GM23338 (cell line): ENCODE measurements around the gene SPCS1. TPM values are rescaled to one million over a fixed set of nuclear protein-coding genes. Genes with fewer than 3 reads are reported as not detected.

Experiments
- ATAC-seq: fragments of 200-7000 bp; cut with Tn5 transposase; 3 replicates; pipeline ENCODE4 v1.9.1; 2020
- DNase-seq: peaks from one replicate; pipeline ENCODE4 v3.0.0-alpha.2; 2015; ENCODE audit warnings: low spot score
- H2AFZ ChIP-seq: fragments of 200-600 bp; sonication (generic); 2 replicates; pipeline ENCODE4 v1.8.0; 2016; ENCODE audit warnings: antibody characterized with exemption, mild to moderate bottlenecking, moderate library complexity
- H3F3A ChIP-seq: fragments of 200-600 bp; sonication (generic); replicated peaks from 2 replicates; pipeline ENCODE4 v1.8.0; 2017; ENCODE audit warnings: antibody characterized with exemption, mixed run types, low read depth
- H3K27ac ChIP-seq: fragments of 200-600 bp; sonication (generic); 2 replicates; pipeline ENCODE4 v1.6.1; 2016; ENCODE audit warnings: low read depth
- H3K27me3 ChIP-seq: fragments of 200-600 bp; sonication (generic); 2 replicates; pipeline ENCODE4 v1.8.0; 2016; ENCODE audit warnings: mild to moderate bottlenecking, mixed run types, moderate library complexity; ENCODE audit not compliant: insufficient read depth
- H3K36me3 ChIP-seq: fragments of 200-600 bp; sonication (generic); 2 replicates; pipeline ENCODE4 v1.8.0; 2016; ENCODE audit warnings: mild to moderate bottlenecking; ENCODE audit not compliant: insufficient read depth
- H3K4me1 ChIP-seq: fragments of 200-600 bp; sonication (generic); 2 replicates; pipeline ENCODE4 v1.8.0; 2016; ENCODE audit warnings: mild to moderate bottlenecking, moderate library complexity; ENCODE audit not compliant: insufficient read depth
- H3K4me2 ChIP-seq: fragments of 200-600 bp; sonication (generic); 2 replicates; pipeline ENCODE4 v1.7.1; 2017; ENCODE audit warnings: mixed run types
- H3K4me3 ChIP-seq: fragments of 200-600 bp; sonication (generic); 2 replicates; pipeline ENCODE4 v1.6.1; 2016; ENCODE audit warnings: mixed run types
- H3K79me2 ChIP-seq: fragments of 200-600 bp; sonication (generic); replicated peaks from 2 replicates; pipeline ENCODE4 v1.8.0; 2017; ENCODE audit warnings: mild to moderate bottlenecking; ENCODE audit not compliant: insufficient read depth
- H3K9me2 ChIP-seq: fragments of 200-600 bp; sonication (generic); 2 replicates; pipeline ENCODE4 v1.8.0; 2017; ENCODE audit not compliant: insufficient read depth
- H4K20me1 ChIP-seq: fragments of 200-600 bp; sonication (generic); replicated peaks from 2 replicates; pipeline ENCODE4 v1.8.0; 2017; ENCODE audit warnings: mild to moderate bottlenecking; ENCODE audit not compliant: insufficient read depth
- H3K27ac Mint-ChIP-seq: 2 replicates; pipeline ENCODE4 v1.8.0; 2020; ENCODE audit warnings: inconsistent platforms, mild to moderate bottlenecking, moderate library complexity, mixed read lengths
- H3K27me3 Mint-ChIP-seq: 3 replicates; pipeline ENCODE4 v1.8.0; 2022; ENCODE audit warnings: low read depth, mild to moderate bottlenecking, moderate library complexity, mixed read lengths, inconsistent platforms; ENCODE audit not compliant: insufficient read depth, poor library complexity
- H3K36me3 Mint-ChIP-seq: 3 replicates; pipeline ENCODE4 v1.8.0; 2021; ENCODE audit warnings: low read depth, mild to moderate bottlenecking, inconsistent platforms, moderate library complexity, mixed read lengths
- H3K4me1 Mint-ChIP-seq: 3 replicates; pipeline ENCODE4 v1.8.0; 2020; ENCODE audit warnings: mild to moderate bottlenecking, inconsistent platforms, mixed read lengths
- H3K4me3 Mint-ChIP-seq: 3 replicates; pipeline ENCODE4 v1.8.0; 2021; ENCODE audit warnings: moderate library complexity, mild to moderate bottlenecking, inconsistent platforms, mixed read lengths
- H3K9me3 Mint-ChIP-seq: 3 replicates; pipeline ENCODE4 v1.8.0; 2020; ENCODE audit warnings: moderate library complexity, mild to moderate bottlenecking, inconsistent platforms, mixed read lengths
- EZH2 ChIP-seq: fragments of 200-600 bp; sonication (generic); IDR thresholded peaks from one replicate; pipeline ENCODE4 v1.8.0; 2017; ENCODE audit warnings: antibody characterized with exemption, mild to moderate bottlenecking, low read depth; ENCODE audit not compliant: unreplicated experiment
- EZH2phosphoT487 ChIP-seq: fragments of 200-600 bp; sonication (generic); IDR thresholded peaks from one replicate; pipeline ENCODE4 v1.8.1; 2018; ENCODE audit warnings: antibody characterized with exemption; ENCODE audit not compliant: unreplicated experiment
- JUNB ChIP-seq: IDR thresholded peaks from one replicate; pipeline ENCODE4 v1.6.1; 2016; ENCODE audit warnings: antibody characterized with exemption; ENCODE audit not compliant: unreplicated experiment
- ZNF114 ChIP-seq: fragments of 250-450 bp; sonication (Bioruptor Pico); IDR thresholded peaks from 2 replicates; pipeline ENCODE4 v1.5.0; 2020; ENCODE audit warnings: mild to moderate bottlenecking, moderate library complexity
- ZNF331 ChIP-seq: fragments of 250-450 bp; sonication (Bioruptor Pico); IDR thresholded peaks from 2 replicates; pipeline ENCODE4 v1.5.0; 2020; ENCODE audit warnings: low read depth, mild to moderate bottlenecking, moderate library complexity
- polyA plus RNA-seq: library from polyadenylated mRNA; unstranded; fragments of >200 nt; fragmentation: Nextera tagmentation; extraction: Ambion mirVana; gene quantifications from 2 replicates; pipeline ENCODE4 v1.2.1, GENCODE V29; 2016
- total RNA-seq: library from RNA; depleted of rRNA; stranded (reverse); fragments of >200 nt; shearing (Covaris generic); gene quantifications from 2 replicates; pipeline ENCODE4 v1.2.3, GENCODE V29; 2014
- TF ChIP-seq, protein P1 (sequence below): fragments of 250-450 bp; sonication (Bioruptor Pico); IDR thresholded peaks from 2 replicates; pipeline ENCODE4 v1.5.0; 2020; ENCODE audit warnings: mild to moderate bottlenecking, moderate library complexity
- TF ChIP-seq, protein P2 (sequence below), 2 experiments: fragments of 200-600 bp in 1 of 2; sonication (generic) in 1 of 2; conservative IDR thresholded peaks; 2 replicates each; pipeline versions ENCODE4 v1.5.1 to v1.6.1; 2016 to 2017; ENCODE audit warnings: antibody characterized with exemption in 2 of 2, low read depth in 2 of 2, mild to moderate bottlenecking in 2 of 2, moderate library complexity in 1 of 2
- TF ChIP-seq, protein P3 (sequence below): IDR thresholded peaks from one replicate; pipeline ENCODE4 v1.6.1; 2018; ENCODE audit warnings: antibody characterized with exemption; ENCODE audit not compliant: unreplicated experiment
- TF ChIP-seq, protein P4 (sequence below): IDR thresholded peaks from 2 replicates; pipeline ENCODE4 v1.6.1; 2016; ENCODE audit warnings: antibody characterized with exemption

SPCS1 gene
- total and polyA plus RNA-seq, 2 experiments from 2014 or later = 165 to 288 TPM

GRCh38 chr3:52715714-52716305, 9.9 kb downstream of the SPCS1 start:
- peaks cover 7% of the 10 kb centered on the region; the same call in 2 of the 3 replicates for H3K36me3 Mint-ChIP-seq
- no peak for DNase-seq

More at GRCh38 chr3:52715714-52716305, 9.9 kb downstream of the SPCS1 start:
- H3K4me3 ChIP-seq = no peak overlapping the region
- H4K20me1 ChIP-seq = no peaks in the 10 kb centered on the region
- no peaks in the 10 kb centered on the region; the same call in 1 of the 2 replicates for H3K79me2 ChIP-seq
- H3K4me1 Mint-ChIP-seq = peaks cover 12% of the 10 kb centered on the region
- H3K9me3 Mint-ChIP-seq = no peaks in the 10 kb centered on the region
- peak overlapping the region; percentile 90; the same call in 1 of the 2 replicates for H3K27ac ChIP-seq
- peak overlapping the region; percentile 69 for H3K27ac Mint-ChIP-seq
- H3K4me1 ChIP-seq = peaks cover 7% of the 10 kb centered on the region; the same call in 1 of the 2 replicates
- peaks cover 6% of the 10 kb centered on the region; the same call in 1 of the 2 replicates for H3F3A ChIP-seq
- peaks cover 5% of the 10 kb centered on the region for H3K27me3 Mint-ChIP-seq
- no peak overlapping the region for H2AFZ ChIP-seq
- no peaks in the 10 kb centered on the region for H3K9me2 ChIP-seq
- H3K27me3 ChIP-seq = no peaks in the 10 kb centered on the region
- H3K36me3 ChIP-seq = no peaks in the 10 kb centered on the region
- H3K4me2 ChIP-seq = peak overlapping the region; percentile 92
- ATAC-seq = no peak
- TF ChIP-seq EZH2 (no peak), EZH2phosphoT487 (no peak), ZNF114 (CRISPR knock-in tag) (no peak), JUNB (no peak), ZNF331 (CRISPR knock-in tag) (no peak)
- TF ChIP-seq, protein P1, sequence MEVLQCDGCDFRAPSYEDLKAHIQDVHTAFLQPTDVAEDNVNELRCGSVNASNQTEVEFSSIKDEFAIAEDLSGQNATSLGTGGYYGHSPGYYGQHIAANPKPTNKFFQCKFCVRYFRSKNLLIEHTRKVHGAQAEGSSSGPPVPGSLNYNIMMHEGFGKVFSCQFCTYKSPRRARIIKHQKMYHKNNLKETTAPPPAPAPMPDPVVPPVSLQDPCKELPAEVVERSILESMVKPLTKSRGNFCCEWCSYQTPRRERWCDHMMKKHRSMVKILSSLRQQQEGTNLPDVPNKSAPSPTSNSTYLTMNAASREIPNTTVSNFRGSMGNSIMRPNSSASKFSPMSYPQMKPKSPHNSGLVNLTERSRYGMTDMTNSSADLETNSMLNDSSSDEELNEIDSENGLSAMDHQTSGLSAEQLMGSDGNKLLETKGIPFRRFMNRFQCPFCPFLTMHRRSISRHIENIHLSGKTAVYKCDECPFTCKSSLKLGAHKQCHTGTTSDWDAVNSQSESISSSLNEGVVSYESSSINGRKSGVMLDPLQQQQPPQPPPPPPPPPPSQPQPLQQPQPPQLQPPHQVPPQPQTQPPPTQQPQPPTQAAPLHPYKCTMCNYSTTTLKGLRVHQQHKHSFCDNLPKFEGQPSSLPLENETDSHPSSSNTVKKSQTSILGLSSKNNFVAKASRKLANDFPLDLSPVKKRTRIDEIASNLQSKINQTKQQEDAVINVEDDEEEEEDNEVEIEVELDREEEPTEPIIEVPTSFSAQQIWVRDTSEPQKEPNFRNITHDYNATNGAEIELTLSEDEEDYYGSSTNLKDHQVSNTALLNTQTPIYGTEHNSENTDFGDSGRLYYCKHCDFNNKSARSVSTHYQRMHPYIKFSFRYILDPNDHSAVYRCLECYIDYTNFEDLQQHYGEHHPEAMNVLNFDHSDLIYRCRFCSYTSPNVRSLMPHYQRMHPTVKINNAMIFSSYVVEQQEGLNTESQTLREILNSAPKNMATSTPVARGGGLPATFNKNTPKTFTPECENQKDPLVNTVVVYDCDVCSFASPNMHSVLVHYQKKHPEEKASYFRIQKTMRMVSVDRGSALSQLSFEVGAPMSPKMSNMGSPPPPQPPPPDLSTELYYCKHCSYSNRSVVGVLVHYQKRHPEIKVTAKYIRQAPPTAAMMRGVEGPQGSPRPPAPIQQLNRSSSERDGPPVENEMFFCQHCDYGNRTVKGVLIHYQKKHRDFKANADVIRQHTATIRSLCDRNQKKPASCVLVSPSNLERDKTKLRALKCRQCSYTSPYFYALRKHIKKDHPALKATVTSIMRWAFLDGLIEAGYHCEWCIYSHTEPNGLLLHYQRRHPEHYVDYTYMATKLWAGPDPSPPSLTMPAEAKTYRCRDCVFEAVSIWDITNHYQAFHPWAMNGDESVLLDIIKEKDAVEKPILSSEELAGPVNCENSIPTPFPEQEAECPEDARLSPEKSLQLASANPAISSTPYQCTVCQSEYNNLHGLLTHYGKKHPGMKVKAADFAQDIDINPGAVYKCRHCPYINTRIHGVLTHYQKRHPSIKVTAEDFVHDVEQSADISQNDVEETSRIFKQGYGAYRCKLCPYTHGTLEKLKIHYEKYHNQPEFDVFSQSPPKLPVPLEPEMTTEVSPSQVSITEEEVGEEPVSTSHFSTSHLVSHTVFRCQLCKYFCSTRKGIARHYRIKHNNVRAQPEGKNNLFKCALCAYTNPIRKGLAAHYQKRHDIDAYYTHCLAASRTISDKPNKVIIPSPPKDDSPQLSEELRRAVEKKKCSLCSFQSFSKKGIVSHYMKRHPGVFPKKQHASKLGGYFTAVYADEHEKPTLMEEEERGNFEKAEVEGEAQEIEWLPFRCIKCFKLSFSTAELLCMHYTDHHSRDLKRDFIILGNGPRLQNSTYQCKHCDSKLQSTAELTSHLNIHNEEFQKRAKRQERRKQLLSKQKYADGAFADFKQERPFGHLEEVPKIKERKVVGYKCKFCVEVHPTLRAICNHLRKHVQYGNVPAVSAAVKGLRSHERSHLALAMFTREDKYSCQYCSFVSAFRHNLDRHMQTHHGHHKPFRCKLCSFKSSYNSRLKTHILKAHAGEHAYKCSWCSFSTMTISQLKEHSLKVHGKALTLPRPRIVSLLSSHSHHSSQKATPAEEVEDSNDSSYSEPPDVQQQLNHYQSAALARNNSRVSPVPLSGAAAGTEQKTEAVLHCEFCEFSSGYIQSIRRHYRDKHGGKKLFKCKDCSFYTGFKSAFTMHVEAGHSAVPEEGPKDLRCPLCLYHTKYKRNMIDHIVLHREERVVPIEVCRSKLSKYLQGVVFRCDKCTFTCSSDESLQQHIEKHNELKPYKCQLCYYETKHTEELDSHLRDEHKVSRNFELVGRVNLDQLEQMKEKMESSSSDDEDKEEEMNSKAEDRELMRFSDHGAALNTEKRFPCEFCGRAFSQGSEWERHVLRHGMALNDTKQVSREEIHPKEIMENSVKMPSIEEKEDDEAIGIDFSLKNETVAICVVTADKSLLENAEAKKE = no peak
- TF ChIP-seq, protein P2, sequence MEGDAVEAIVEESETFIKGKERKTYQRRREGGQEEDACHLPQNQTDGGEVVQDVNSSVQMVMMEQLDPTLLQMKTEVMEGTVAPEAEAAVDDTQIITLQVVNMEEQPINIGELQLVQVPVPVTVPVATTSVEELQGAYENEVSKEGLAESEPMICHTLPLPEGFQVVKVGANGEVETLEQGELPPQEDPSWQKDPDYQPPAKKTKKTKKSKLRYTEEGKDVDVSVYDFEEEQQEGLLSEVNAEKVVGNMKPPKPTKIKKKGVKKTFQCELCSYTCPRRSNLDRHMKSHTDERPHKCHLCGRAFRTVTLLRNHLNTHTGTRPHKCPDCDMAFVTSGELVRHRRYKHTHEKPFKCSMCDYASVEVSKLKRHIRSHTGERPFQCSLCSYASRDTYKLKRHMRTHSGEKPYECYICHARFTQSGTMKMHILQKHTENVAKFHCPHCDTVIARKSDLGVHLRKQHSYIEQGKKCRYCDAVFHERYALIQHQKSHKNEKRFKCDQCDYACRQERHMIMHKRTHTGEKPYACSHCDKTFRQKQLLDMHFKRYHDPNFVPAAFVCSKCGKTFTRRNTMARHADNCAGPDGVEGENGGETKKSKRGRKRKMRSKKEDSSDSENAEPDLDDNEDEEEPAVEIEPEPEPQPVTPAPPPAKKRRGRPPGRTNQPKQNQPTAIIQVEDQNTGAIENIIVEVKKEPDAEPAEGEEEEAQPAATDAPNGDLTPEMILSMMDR (conservative IDR thresholded peaks at IDR 0.05; ENCODE audit: low read depth in 2 of 2) = no peak
- TF ChIP-seq, protein P3, sequence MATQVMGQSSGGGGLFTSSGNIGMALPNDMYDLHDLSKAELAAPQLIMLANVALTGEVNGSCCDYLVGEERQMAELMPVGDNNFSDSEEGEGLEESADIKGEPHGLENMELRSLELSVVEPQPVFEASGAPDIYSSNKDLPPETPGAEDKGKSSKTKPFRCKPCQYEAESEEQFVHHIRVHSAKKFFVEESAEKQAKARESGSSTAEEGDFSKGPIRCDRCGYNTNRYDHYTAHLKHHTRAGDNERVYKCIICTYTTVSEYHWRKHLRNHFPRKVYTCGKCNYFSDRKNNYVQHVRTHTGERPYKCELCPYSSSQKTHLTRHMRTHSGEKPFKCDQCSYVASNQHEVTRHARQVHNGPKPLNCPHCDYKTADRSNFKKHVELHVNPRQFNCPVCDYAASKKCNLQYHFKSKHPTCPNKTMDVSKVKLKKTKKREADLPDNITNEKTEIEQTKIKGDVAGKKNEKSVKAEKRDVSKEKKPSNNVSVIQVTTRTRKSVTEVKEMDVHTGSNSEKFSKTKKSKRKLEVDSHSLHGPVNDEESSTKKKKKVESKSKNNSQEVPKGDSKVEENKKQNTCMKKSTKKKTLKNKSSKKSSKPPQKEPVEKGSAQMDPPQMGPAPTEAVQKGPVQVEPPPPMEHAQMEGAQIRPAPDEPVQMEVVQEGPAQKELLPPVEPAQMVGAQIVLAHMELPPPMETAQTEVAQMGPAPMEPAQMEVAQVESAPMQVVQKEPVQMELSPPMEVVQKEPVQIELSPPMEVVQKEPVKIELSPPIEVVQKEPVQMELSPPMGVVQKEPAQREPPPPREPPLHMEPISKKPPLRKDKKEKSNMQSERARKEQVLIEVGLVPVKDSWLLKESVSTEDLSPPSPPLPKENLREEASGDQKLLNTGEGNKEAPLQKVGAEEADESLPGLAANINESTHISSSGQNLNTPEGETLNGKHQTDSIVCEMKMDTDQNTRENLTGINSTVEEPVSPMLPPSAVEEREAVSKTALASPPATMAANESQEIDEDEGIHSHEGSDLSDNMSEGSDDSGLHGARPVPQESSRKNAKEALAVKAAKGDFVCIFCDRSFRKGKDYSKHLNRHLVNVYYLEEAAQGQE = no peak
- TF ChIP-seq, protein P4, sequence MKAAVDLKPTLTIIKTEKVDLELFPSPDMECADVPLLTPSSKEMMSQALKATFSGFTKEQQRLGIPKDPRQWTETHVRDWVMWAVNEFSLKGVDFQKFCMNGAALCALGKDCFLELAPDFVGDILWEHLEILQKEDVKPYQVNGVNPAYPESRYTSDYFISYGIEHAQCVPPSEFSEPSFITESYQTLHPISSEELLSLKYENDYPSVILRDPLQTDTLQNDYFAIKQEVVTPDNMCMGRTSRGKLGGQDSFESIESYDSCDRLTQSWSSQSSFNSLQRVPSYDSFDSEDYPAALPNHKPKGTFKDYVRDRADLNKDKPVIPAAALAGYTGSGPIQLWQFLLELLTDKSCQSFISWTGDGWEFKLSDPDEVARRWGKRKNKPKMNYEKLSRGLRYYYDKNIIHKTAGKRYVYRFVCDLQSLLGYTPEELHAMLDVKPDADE = no peak
- peak overlapping the region; percentile 55; the same call in 2 of the 3 replicates for H3K4me3 Mint-ChIP-seq
